Measurements from ENCODE around the gene TERT. TPM values are rescaled to one million over a fixed set of nuclear protein-coding genes. Genes with fewer than 3 reads are reported as not detected.

Gene TERT
- total and polyA plus RNA-seq, 12 donors, result 0.29 TPM; not detected in 11

DNA sequence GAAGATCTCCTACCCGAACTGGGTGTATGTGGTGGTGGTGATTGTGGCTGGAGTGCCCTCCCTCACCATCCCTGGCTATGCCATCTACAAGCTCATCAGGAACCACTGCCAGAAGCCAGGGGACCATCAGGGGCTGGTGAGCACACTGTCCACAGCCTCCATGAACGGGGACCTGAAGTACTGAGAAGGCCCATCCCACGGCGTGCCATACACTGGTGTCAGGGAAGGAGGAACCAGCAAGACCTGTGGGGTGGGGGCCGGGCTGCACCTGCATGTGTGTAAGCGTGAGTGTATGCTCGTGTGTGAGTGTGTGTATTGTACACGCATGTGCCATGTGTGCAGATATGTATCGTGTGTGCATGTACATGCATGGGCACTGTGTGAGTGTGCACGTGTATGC, 73.1 kb downstream of the TERT start:
- no peak for TF ChIP-seq POLR2A (IDR thresholded peaks at IDR 0.05)
- TF ChIP-seq, protein P1, sequence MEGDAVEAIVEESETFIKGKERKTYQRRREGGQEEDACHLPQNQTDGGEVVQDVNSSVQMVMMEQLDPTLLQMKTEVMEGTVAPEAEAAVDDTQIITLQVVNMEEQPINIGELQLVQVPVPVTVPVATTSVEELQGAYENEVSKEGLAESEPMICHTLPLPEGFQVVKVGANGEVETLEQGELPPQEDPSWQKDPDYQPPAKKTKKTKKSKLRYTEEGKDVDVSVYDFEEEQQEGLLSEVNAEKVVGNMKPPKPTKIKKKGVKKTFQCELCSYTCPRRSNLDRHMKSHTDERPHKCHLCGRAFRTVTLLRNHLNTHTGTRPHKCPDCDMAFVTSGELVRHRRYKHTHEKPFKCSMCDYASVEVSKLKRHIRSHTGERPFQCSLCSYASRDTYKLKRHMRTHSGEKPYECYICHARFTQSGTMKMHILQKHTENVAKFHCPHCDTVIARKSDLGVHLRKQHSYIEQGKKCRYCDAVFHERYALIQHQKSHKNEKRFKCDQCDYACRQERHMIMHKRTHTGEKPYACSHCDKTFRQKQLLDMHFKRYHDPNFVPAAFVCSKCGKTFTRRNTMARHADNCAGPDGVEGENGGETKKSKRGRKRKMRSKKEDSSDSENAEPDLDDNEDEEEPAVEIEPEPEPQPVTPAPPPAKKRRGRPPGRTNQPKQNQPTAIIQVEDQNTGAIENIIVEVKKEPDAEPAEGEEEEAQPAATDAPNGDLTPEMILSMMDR (IDR thresholded peaks at IDR 0.05), result no peak
- intact Hi-C loops (cut with DNase I), result no loop called here
- no peak for DNase-seq
- Histone ChIP-seq H3K4me1 (replicated peaks in 1 of 2) (no peaks in the 10 kb centered on the region), H3K27ac (no peak overlapping the region), H3K36me3 (replicated peaks in 1 of 2) (no peaks in the 10 kb centered on the region), H3K4me3 (no peak overlapping the region), H3K27me3 (no peaks in the 10 kb centered on the region), H3K9me3 (replicated peaks in 1 of 3) (no peaks in the 10 kb centered on the region)
- 86 to 93% (median 88%) methylated on average over 7 to 10 of the region's 10 CpGs for WGBS, 4 donors

- no peaks in the 10 kb centered on the region for H3K27me3 ChIP-seq
- H3K36me3 ChIP-seq (replicated peaks in 1 of 2), result no peaks in the 10 kb centered on the region
- no peak for DNase-seq
- no peaks in the 10 kb centered on the region for H3K9me3 ChIP-seq (replicated peaks in 1 of 3)
- TF ChIP-seq, protein P1 (IDR thresholded peaks at IDR 0.05), result no peak
- no peak for TF ChIP-seq POLR2A (IDR thresholded peaks at IDR 0.05)
- H3K4me3 ChIP-seq, result no peak overlapping the region
- H3K4me1 ChIP-seq (replicated peaks in 1 of 2), result no peaks in the 10 kb centered on the region
- no peak overlapping the region for H3K27ac ChIP-seq
- intact Hi-C loops (cut with DNase I), result no loop called here
- 78 to 90% (median 85%) methylated on average over 15 to 19 of the region's 19 CpGs for WGBS, 4 donors
Measured at GRCh38 chr5:1220831-1221230, 74.0 kb downstream of the TERT start.

DNA sequence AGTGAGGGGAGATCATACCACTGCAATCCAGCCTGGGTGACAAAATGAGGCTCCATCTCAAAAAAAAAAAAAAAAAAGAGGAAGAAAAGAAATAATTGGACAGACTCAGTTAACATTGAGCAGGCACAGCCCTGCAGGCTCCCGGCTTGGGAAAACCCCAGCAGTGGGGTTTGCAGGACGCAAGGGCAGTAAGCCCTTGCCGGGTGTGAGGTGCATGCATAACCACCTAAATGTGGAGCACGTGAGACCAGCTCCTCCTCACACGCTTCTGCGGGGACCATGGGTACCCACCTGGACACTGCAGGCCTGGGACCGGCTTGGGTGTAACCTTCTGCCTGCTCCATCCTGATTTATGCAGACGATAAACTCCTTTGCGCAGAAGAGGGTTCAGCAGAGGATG, 74.5 kb downstream of the TERT start:
- DNase-seq, result no peak
- Histone ChIP-seq H3K4me3 (no peak overlapping the region), H3K27me3 (no peaks in the 10 kb centered on the region), H3K9me3 (replicated peaks in 1 of 3) (no peaks in the 10 kb centered on the region), H3K27ac (no peak overlapping the region), H3K36me3 (replicated peaks in 1 of 2) (no peaks in the 10 kb centered on the region), H3K4me1 (replicated peaks in 1 of 2) (no peaks in the 10 kb centered on the region)
- WGBS, 4 donors, result 80 to 89% (median 82%) methylated on average over 4 to 9 of the region's 9 CpGs
- TF ChIP-seq POLR2A (IDR thresholded peaks at IDR 0.05), result no peak
- TF ChIP-seq, protein P1 (IDR thresholded peaks at IDR 0.05), result no peak
- intact Hi-C loops (cut with DNase I), result no loop called here

GRCh38 chr5:1219768-1220100, 75.1 kb downstream of the TERT start:
- intact Hi-C loops (cut with DNase I), result no loop called here
- 70 to 89% (median 83%) methylated on average over 3 to 11 of the region's 11 CpGs for WGBS, 4 donors
- H3K36me3 ChIP-seq (replicated peaks in 1 of 2), result no peaks in the 10 kb centered on the region

More at GRCh38 chr5:1219768-1220100, 75.1 kb downstream of the TERT start:
- Histone ChIP-seq H3K4me1 (replicated peaks in 1 of 2) (no peaks in the 10 kb centered on the region), H3K27ac (no peak overlapping the region), H3K9me3 (replicated peaks in 1 of 3) (no peaks in the 10 kb centered on the region), H3K27me3 (no peaks in the 10 kb centered on the region), H3K4me3 (no peak overlapping the region)
- no peak for DNase-seq
- TF ChIP-seq, protein P1 (IDR thresholded peaks at IDR 0.05), result no peak
- no peak for TF ChIP-seq POLR2A (IDR thresholded peaks at IDR 0.05)
